ENCODE results near the gene DNAH11.
A peak's percentile ranks its signal among the peaks of the same experiment; 100 is the strongest.

The DNAH11 gene

DNA sequence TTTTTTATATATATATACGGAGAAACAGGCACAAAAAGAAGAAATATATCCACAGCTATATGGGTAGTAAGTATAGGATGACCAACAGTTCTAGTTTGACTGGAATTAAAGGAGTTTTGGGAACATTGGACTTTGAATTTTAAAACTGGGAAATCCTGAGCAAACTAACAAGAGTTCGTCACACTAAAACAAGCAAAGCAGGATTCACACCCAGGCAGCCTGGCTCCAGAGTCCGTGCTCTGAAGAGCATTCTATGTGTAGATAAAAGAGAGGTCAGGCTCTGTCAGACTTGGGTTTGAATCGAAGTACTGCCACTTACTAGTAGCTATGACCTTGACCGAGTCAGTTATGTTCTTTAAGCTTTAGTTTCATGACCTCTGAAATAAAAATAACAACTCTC, 191.0 kb downstream of the DNAH11 start:
- no peak for FAIRE-seq
- no peak for DNase-seq (ENCODE audit: insufficient read length, low spot score)
- TF ChIP-seq POLR2A (IDR thresholded peaks at IDR 0.05; ENCODE audit: low read depth, low read length): no peak

GRCh38 chr7:21743493-21743892, 200.7 kb downstream of the DNAH11 start:
- TF ChIP-seq POLR2A (IDR thresholded peaks at IDR 0.05; ENCODE audit: low read depth, low read length): no peak
- DNase-seq (ENCODE audit: insufficient read length, low spot score) (no peak), FAIRE-seq (no peak)

DNA sequence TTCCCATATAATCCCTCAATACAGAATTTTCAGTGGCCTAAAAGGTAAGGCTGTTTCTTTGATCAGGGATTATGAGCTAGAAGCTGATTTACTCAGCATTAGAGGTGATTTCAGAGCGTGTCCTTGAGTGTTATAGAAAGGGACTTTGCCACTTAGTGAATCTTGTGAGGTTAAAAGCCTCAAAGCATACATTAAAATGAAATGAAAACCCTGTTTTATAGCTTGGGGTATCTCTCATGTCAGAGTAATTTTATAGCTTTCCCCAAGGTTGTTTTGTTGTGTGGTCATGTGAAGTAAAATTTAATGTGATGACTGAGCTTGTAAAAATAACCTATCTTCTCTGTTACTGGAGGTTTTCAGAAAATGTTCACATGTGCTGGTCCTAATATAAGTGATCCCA, 204.1 kb downstream of the DNAH11 start:
- DNase-seq (ENCODE audit: insufficient read length, low spot score): no peak
- no peak for TF ChIP-seq POLR2A (IDR thresholded peaks at IDR 0.05; ENCODE audit: low read depth, low read length)
- FAIRE-seq: no peak

DNA sequence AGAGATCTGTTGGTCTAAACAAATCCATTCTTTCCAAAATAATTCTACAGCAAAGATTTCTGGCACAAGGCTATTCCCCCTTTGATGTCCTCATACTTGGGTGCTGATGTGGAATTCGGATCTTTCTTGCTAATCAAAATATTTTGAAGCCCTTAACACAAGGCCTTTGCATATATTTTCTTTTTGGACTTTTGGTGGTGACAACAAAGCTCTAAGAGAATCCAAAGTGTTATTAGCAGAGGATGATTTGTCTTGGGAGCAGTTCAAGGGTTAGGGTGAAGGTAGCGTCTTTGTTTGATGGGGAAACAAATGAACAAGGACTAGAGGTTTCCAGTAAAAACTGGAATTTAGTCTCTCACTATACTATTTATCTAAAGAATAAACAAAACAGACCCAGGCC, 205.0 kb downstream of the DNAH11 start:
- DNase-seq (ENCODE audit: insufficient read length, low spot score) (no peak), FAIRE-seq (no peak)
- no peak for TF ChIP-seq POLR2A (IDR thresholded peaks at IDR 0.05; ENCODE audit: low read depth, low read length)

GRCh38 chr7:21749378-21749777, 206.5 kb downstream of the DNAH11 start:
- DNase-seq (ENCODE audit: insufficient read length, low spot score): no peak
- TF ChIP-seq POLR2A (IDR thresholded peaks at IDR 0.05; ENCODE audit: low read depth, low read length): no peak
- no peak for FAIRE-seq

- no peak for TF ChIP-seq POLR2A (IDR thresholded peaks at IDR 0.05; ENCODE audit: low read depth, low read length)
- DNase-seq (ENCODE audit: insufficient read length, low spot score) (no peak), FAIRE-seq (no peak)
These were observed 210.2 kb downstream of the DNAH11 start for GRCh38 chr7:21753071-21753470.

DNA sequence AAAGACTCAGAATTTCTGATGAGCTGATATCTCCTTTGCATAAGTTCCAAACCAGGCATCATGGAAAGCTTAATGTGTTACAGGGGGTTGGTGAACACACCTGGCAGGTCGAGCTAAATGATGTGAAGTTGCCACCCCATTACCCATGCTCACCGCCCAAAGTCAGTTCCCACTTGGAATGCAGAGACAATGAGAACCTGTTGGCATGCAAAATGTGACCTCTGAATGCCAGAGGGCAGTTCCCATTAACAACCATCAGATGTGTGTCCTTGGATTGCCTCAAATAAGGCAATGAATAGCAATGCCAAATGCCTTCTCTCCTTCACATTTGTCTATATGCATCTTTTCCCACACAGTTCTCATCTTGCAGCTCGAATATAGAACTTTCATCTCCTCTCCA, 212.1 kb downstream of the DNAH11 start:
- FAIRE-seq (no peak), DNase-seq (ENCODE audit: insufficient read length, low spot score) (no peak)
- TF ChIP-seq POLR2A (IDR thresholded peaks at IDR 0.05; ENCODE audit: low read depth, low read length): no peak

DNA sequence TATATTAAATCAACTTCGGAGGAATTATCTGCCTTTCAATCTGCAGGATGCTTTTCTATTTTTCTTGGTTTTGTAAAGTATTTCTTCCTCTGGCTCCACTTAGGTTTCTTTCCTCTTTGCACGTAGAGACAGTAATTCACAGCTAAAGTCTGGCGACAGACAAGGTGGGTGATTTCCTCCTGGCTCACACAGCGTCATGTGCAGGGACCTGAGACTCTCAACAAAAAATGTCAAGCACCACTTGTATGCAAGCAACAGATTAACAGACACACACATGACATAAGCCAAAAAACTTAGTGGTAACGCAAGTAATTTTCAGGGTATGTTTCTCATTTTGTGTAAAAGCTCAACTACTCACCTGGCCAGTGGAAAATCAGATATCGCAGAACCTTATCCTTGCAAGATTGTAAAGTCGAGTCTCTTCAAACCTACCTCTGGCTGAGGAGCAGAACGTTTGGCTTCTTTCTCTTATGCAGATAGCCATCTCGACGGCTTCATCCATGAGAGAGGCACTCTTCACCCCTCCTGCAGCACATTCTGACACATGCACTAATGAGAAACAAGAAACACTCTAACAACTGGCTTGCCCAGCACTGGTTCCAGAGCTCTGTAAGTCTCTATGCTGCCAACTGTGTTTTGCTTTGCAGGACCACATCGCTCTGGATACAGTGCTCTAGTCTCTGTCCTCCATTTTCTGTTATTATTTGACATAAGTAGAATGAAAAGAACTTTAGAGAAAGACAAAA, 214.9 kb downstream of the DNAH11 start:
- FAIRE-seq (no peak), DNase-seq (ENCODE audit: insufficient read length, low spot score) (no peak)
- TF ChIP-seq POLR2A (IDR thresholded peaks at IDR 0.05; ENCODE audit: low read depth, low read length): no peak

DNA sequence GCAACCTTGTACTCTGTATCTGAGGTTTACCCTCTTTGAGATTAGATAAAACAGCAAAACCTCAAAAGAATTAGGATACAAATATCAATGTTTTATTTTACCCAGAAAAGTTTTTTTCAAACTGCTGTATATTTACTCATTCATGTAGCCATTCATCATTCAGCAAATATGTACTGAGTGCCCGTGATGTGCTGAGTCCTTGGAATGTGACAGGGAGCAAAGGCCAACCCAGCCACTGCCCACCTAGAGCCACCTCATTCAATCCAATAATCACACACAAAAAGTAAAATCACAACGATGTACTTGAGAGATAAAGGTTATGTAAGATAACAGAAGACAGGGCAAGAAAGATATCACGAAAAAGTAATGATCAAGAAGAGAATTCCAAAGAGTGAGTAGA, 215.4 kb downstream of the DNAH11 start:
- TF ChIP-seq POLR2A (IDR thresholded peaks at IDR 0.05; ENCODE audit: low read depth, low read length): no peak
- no peak for FAIRE-seq
- no peak for DNase-seq (ENCODE audit: insufficient read length, low spot score)

GRCh38 chr7:21762469-21762868, 219.6 kb downstream of the DNAH11 start:
- no peak for TF ChIP-seq POLR2A (IDR thresholded peaks at IDR 0.05; ENCODE audit: low read depth, low read length)
- FAIRE-seq: no peak
- DNase-seq (ENCODE audit: insufficient read length, low spot score): no peak

- no peak for TF ChIP-seq POLR2A (IDR thresholded peaks at IDR 0.05; ENCODE audit: low read depth, low read length)
- FAIRE-seq (no peak), DNase-seq (ENCODE audit: insufficient read length, low spot score) (no peak)
These were observed 221.0 kb downstream of the DNAH11 start for GRCh38 chr7:21763818-21764217.

- FAIRE-seq: no peak
- TF ChIP-seq POLR2A (IDR thresholded peaks at IDR 0.05; ENCODE audit: low read depth, low read length): no peak
These were observed 223.4 kb downstream of the DNAH11 start for GRCh38 chr7:21766218-21766617.

GRCh38 chr7:21767300-21767900, 224.6 kb downstream of the DNAH11 start:
- FAIRE-seq: peak; percentile 92
- TF ChIP-seq POLR2A (IDR thresholded peaks at IDR 0.05; ENCODE audit: low read depth, low read length): no peak
- DNase-seq (ENCODE audit: insufficient read length, low spot score): peak; percentile 51

More at GRCh38 chr7:21766218-21766617, 223.4 kb downstream of the DNAH11 start:
- DNase-seq (ENCODE audit: insufficient read length, low spot score): no peak

DNA sequence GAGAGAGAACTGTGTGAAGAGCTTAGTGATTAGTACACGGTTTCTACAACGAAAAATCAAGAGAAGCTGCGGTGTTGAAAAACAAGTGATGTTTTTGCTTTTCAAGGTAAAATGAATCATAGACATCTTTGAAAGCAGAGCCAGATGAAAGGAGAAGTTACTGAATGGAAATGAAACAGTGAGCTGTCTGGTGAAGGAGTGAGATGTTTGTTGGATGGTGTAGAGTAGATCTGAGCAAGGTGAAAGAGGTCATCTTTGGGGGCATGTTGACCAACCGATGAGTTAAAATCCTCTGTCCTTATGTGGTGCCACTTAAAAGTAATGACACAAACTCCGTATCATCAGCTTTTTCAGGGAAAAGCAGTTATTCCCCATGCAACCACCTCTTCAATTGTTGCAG, 225.4 kb downstream of the DNAH11 start:
- DNase-seq (ENCODE audit: insufficient read length, low spot score): no peak
- no peak for FAIRE-seq
- TF ChIP-seq POLR2A (IDR thresholded peaks at IDR 0.05; ENCODE audit: low read depth, low read length): no peak

DNA sequence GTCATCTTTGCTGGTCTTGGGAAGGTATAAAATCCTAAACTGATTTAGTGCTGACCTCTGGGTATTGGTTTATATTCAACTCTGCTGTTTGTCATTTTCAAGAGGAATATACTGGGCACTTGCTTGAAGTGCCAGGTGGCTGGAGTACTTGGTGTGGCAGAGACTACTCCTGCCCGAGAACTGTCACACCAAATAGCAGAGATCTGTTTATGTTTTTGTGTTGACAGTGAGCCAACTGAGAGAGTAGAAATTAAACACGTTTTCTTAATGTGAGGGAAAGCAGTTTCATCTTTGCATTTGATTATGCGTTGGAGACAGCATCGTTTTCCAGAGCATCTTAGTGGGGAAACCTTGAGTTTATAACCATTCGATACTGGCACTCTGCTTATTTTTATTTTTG, 228.4 kb downstream of the DNAH11 start:
- DNase-seq (ENCODE audit: insufficient read length, low spot score) (no peak), FAIRE-seq (no peak)
- TF ChIP-seq POLR2A (IDR thresholded peaks at IDR 0.05; ENCODE audit: low read depth, low read length): no peak
